Measurements from ENCODE around the gene PCDH7.

PCDH7 gene, protein sequence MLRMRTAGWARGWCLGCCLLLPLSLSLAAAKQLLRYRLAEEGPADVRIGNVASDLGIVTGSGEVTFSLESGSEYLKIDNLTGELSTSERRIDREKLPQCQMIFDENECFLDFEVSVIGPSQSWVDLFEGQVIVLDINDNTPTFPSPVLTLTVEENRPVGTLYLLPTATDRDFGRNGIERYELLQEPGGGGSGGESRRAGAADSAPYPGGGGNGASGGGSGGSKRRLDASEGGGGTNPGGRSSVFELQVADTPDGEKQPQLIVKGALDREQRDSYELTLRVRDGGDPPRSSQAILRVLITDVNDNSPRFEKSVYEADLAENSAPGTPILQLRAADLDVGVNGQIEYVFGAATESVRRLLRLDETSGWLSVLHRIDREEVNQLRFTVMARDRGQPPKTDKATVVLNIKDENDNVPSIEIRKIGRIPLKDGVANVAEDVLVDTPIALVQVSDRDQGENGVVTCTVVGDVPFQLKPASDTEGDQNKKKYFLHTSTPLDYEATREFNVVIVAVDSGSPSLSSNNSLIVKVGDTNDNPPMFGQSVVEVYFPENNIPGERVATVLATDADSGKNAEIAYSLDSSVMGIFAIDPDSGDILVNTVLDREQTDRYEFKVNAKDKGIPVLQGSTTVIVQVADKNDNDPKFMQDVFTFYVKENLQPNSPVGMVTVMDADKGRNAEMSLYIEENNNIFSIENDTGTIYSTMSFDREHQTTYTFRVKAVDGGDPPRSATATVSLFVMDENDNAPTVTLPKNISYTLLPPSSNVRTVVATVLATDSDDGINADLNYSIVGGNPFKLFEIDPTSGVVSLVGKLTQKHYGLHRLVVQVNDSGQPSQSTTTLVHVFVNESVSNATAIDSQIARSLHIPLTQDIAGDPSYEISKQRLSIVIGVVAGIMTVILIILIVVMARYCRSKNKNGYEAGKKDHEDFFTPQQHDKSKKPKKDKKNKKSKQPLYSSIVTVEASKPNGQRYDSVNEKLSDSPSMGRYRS (N-terminal part only)

DNA sequence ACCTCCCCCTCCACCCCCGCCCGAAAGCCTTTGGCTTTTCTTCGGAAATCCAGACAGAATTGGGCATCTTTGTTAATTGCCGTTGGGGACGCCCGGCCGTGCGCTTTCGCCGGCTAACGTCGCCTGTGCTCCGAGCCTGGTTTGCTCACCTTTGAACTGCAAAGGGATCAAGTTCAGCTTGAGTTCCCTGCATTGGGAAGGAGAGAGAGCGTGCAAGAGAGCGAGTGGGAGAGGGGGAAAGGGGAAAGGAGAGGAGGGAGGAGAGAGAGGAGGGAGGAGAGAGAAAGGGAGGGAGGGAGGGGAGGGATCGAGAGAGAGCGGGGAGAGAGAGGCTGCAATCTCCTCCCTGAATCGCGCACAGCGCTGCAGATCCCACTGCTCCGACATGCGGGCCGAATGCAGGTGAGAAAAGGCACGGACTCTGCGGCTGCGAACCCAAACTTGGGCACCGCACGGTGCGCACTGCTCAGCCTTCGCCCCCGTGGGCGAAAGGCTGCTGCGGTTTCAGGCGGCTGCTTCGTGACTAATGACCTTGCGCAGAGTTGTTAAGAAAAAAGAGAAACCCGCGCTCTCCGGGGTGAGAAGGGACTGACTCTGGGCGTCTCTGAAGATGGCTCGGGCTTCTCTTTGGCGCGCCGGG is at the start of gene PCDH7:
PCDH7 (plus strand) TSS at position 349 of the 640 bp plus-strand sequence. CDS start 1,054 bp downstream, outside the sequence.
- no peak for DNase-seq (ENCODE audit: low read depth)

DNA sequence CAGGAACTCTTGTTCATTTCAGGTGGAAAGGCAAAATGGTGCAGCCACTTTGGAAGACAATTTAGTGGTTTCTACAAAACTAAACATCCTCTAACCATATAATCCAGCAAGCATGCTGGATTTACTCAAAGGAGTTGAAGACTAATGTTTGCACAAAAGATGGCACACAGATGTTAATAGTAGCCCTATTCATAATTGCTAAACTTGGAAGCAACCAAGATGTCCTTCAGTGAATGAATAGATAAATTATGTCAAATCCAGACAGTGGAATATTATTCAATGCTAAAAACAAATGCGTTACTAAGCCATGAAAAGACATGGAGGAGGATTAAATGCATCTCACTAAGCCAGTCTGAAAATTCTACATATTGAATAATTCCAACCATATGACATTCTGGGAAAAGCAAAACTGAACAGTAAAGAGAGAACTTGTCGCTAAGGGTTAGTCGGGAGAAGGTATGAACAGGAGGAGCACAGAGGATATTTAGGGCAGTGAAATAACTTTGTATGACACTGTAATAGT is 48.2 kb upstream of the PCDH7 start:
- no peak for DNase-seq (ENCODE audit: low read depth)

DNA sequence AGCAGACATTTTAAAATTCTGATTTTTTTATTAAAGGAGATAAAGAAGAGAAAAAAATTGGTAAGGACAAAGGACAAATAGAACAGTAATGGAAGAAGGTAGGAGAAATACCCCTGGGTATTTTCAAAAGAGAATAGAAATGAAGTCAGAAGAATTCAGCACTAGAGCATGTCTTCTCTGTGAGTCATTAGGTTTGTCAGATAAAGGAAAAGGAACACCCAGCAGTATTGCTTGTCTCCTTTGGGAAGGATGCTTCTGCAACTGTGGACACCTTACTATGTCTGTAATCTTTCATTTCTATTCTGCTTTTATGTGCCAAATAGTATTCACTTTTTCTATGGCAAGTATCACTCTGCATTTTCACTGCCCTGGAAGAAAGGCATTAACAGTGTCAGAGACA is 24.0 kb upstream of the PCDH7 start:
- DNase-seq (ENCODE audit: low read depth): no peak

DNA sequence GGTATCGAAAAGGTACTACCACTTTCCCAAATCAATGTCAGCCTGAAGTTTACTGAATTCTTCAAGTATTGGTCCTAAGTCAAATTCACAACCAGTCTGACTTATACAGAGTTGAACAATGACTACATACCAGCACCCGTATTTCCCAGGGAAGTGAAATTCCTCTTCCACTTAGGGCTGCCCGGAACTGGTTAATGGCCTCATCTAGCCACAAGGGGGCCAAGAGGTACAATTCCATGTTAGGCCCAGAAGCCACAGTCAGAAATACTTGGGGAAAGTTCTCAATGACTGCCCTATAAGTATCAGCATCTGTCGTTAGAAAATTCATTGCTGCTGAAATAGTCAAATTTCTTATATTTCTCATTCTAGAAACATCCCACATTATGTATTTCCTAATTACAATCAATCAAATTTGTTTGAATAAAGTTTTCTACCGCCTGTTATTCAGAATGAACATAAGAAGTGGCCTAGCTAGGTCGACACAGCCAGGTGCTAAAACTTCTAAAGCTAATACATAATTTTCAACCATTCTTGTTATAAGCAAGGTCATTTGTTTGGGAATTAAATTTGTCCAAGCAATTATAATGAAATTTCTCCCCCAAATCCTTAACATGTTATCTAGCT is 5.6 kb upstream of the PCDH7 start:
- no peak for DNase-seq (ENCODE audit: low read depth)

DNA sequence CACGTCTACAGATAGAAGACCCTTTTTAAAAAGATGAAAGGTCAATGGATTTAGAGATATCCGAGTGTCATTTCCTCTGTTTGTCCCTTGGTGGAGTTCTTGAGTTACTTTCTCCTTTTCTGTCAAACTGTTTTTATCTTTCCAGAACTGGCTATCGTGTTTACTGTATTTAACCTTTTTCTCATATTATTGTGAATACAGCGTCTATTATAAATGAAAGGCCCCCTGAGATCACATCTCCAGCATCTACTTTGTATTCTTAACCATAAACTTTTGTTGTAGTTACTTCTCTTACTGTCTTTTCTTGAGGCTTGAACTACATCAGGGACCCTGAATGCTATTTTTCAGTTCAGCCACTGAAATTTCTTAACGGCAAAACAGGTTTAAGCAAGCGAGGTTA is 4.0 kb upstream of the PCDH7 start:
- DNase-seq (ENCODE audit: low read depth): no peak

DNA sequence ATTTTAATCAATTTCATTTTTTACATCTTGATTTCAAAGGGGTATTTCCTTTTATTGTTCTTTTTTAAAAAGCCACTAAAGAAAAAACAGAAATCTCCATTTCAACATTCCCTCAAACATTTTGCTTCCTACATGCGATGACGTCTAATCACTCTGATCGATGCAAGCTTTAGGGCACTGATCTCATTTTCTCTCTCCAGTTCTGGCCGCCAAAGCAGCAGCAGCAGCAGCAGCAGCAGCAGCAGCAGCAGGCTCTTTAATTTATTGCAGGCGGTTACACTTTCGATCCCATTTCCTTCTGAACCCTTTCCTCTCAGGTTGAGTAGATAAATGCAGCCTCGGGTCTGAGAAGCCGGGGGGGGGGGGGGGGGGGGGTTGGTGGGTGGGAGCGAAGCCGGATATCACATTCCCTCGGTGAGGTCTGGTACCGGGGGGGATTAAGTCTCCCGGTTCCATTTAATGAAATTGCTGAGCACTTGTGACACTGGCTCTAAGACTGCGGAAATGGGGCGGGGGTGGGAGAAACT is 3.4 kb upstream of the PCDH7 start:
- DNase-seq (ENCODE audit: low read depth): no peak

DNA sequence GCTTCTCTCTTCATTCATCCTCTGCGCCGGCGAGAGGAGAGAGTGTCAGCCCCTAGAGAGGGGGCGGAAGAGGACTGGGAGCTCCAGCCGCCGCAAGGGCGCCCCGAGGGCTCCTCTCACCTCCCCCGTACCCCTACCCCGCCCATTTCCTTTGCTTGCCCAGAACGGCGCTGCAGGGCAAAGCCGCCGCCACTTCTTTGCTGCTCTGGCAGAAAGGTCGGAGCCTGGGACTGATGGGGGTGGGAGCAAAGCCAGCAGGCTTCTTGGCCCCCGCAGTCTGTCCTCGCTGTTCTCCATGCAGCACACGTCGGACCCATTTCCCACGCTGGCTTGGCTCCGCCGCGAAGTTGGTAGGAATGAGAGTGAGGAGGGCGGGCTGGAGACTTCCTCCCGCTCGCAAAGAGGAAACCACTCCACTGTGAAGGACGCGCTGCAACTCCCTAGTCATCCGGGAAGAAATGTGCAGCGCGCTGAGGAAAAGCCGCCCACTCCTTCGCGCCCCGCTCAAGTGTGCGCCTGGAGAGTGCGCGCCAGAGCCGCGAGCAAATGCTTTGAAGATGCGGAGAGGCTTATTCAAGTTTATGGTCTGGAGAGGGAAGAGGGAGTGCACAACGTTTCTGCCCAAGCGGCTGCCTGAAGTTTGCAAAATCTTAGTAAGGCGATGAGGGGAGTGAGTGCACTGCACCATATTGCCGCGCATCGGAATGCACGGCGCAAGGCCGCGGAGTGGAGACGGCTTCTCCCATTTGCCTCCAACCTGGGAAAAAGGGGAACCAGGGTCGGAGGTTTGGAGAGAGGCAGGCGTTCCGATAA is 2.8 kb upstream of the PCDH7 start:
- no peak for DNase-seq (ENCODE audit: low read depth)

DNA sequence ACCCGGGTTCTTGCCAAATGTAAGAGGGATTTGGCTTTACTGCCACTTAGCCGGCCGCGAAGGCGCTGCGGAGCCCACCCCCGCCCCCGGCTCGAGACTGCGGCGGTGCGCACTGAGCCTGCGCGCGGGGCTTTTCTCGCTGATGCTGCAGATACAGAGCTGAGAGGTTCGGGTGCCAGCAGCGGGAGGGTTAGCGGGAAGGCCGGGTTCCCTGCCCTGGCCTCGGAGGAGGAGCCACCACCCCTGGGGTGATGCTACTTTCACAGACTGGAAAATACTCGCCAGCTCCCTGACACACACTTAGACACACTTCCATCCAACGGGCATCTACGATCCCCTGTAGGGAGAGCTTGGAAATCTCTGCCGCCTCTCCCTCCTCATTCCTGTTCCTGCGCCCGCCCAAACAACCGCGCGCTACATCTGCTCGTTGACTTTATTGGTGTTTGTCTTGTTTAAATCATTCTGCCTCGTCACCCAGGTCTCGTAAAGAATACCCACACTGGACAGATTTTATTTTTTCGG is 2.1 kb upstream of the PCDH7 start:
- no peak for DNase-seq (ENCODE audit: low read depth)

DNA sequence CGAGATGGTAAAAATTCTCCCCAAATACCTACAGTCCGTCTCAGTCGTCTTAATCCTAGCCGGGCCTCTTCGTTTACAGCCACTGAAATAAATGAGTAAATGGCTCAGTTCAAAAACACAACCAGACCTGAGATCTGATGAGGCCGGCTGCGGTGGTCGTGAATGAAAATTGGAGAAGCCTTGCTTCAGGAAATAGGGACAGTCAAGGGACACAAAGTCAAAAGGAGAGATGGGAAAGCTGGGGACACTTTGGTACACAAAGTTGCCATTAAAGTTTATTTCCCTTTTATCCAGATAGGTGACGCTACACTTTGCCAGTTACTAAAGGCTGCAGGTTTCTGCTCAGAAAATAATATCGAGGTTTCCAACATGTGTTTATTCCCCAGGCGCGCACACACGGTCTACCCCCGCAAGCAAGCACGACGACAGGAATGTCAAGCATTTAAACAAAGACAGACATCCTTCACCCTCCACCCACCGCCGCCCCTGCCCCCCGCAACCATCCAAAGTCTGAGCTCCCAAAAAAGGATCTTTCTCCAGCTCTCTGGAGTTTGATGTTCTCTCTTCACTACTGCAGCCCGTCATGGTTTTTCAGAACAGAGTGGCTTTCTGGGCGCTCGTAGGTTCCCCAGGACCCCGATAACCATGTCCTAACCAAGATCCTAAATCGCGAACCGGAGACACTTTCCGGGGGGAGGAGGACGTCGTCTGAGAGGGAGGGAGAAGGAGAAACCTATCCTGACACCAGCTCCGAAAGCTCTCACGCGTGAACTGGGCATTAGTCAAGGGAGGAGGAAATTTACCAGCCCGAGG is 1.3 kb upstream of the PCDH7 start:
- no peak for DNase-seq (ENCODE audit: low read depth)

DNA sequence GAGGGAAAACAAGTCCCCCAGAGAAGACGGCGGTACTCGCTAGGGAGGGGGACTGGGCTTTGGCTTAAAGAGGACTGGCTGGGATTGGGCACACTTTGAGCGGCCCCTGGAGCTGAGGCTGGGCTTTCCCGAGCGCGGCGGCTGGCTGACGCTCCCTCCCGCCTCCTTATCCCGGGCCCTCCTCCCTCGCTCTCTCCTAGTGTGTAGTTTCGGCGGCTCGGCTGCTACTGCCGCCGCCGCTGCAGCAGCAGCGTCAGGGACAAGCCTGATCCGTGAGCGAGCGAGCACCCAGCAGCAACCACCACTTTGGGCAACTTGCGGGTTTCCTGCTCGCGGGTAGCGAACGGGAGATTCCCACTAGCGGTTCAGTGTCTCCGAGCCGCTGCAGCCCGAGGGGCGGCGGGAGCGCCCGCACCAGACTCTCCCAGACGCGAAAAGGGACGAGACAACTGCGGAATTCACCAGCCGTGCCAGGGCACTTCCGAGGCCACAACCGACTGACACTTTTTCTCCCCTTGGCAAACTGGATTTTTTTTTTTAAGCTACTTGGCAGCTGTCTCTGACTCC is 632 bp upstream of the PCDH7 start:
- no peak for DNase-seq (ENCODE audit: low read depth)

DNA sequence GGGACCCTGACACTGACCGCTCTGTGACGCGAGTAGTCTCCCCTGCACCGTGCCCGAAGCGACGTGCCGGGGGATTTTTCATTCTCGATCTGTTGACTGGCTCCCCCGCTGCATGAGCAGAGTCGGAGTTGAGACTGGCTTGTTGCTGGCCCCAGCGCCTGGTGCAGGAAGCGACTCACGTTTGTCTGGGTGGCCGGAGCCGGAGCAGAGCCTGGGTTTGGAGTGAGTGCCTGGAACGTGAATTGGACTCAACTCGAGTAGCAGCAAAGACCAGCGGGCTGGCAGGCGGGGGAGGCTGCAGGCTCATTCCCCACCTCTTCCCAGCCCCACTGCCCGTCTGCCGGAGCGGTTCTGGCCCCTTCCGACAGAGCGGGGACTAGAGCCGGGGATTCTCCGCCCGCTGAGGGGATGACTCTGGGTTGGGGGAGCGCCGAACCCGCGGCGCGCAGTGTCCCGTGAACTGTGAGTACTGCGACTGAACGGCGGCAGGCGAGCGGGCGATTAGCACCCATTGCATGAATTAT is 554 bp downstream of the PCDH7 start:
- no peak for DNase-seq (ENCODE audit: low read depth)

DNA sequence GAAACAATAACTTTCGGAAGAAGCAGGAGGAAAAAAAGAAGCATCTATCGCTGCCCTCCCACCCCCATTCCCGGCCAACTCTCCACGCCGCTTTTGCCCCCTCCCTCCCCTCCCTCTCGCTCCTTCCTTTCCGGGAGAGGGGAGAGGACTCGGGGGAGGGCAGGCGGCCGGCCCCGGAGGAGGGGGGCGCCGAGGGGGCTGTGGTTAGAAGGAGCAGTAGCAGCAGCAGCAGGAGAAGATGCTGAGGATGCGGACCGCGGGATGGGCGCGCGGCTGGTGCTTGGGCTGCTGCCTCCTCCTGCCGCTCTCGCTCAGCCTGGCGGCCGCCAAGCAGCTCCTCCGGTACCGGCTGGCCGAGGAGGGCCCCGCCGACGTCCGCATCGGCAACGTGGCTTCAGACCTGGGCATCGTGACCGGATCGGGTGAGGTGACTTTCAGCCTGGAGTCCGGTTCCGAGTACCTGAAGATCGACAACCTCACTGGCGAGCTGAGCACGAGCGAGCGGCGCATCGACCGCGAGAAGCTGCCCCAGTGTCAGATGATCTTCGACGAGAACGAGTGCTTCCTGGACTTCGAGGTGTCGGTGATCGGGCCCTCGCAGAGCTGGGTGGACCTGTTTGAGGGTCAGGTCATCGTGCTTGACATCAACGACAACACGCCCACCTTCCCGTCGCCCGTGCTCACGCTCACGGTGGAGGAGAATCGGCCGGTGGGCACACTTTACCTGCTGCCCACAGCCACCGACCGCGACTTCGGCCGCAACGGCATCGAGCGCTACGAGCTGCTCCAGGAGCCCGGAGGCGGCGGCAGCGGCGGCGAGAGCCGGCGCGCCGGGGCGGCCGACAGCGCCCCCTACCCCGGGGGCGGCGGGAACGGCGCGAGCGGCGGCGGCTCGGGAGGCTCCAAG is 1.3 kb downstream of the PCDH7 start:
- DNase-seq (ENCODE audit: low read depth): no peak

DNA sequence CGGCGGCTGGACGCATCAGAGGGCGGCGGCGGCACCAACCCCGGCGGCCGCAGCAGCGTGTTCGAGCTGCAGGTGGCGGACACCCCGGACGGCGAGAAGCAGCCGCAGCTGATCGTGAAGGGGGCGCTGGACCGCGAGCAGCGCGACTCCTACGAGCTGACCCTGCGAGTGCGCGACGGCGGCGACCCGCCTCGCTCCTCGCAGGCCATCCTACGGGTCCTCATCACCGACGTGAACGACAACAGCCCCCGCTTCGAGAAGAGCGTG is 1.9 kb downstream of the PCDH7 start:
- no peak for DNase-seq (ENCODE audit: low read depth)

DNA sequence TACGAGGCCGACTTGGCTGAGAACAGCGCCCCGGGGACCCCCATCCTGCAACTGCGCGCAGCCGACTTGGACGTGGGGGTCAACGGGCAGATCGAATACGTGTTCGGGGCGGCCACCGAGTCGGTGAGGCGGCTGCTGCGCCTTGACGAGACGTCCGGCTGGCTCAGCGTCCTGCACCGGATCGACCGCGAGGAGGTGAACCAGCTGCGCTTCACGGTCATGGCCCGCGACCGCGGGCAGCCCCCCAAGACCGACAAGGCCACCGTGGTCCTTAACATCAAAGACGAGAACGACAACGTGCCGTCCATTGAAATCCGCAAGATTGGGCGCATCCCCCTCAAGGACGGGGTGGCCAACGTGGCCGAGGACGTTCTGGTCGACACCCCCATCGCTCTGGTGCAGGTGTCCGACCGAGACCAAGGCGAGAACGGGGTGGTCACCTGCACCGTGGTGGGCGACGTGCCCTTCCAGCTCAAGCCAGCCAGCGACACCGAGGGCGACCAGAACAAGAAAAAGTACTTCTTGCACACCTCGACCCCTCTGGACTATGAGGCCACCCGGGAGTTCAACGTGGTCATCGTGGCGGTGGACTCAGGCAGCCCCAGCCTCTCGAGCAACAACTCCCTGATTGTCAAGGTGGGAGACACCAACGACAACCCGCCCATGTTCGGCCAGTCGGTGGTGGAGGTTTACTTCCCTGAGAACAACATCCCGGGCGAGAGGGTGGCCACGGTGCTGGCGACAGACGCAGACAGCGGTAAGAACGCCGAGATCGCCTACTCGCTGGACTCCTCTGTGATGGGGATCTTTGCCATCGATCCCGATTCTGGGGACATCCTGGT is 2.4 kb downstream of the PCDH7 start:
- DNase-seq (ENCODE audit: low read depth): no peak

DNA sequence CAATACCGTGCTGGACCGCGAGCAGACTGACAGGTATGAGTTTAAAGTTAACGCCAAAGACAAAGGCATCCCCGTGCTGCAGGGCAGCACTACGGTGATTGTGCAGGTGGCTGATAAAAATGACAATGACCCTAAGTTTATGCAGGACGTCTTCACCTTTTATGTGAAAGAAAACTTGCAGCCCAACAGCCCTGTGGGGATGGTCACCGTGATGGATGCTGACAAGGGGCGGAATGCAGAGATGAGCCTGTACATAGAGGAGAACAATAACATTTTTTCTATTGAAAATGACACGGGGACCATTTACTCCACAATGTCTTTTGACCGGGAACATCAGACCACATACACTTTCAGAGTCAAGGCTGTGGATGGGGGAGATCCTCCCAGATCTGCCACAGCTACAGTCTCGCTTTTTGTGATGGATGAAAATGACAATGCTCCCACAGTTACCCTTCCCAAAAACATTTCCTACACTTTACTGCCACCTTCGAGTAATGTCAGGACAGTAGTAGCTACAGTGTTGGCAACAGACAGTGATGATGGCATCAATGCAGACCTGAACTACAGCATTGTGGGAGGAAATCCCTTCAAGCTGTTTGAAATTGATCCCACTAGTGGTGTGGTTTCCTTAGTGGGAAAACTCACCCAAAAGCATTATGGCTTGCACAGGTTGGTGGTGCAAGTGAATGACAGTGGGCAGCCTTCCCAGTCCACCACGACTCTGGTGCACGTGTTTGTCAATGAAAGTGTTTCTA is 3.2 kb downstream of the PCDH7 start:
- no peak for DNase-seq (ENCODE audit: low read depth)

DNA sequence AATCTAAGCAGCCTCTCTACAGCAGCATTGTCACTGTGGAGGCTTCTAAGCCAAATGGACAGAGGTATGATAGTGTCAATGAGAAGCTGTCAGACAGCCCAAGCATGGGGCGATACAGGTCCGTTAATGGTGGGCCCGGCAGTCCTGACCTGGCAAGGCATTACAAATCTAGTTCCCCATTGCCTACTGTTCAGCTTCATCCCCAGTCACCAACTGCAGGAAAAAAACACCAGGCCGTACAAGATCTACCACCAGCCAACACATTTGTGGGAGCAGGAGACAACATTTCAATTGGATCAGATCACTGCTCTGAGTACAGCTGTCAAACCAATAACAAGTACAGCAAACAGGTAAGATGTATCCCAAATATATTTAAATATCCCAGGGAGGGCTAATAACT is 4.1 kb downstream of the PCDH7 start:
- no peak for DNase-seq (ENCODE audit: low read depth)
